Keratinocyte (primary cell): ENCODE data around the gene ADAD2.

Experiments
- CTCF ChIP-seq, 3 experiments: IDR thresholded peaks in 1 of 3; conservative IDR thresholded peaks in 1 of 3; optimal IDR thresholded peaks in 1 of 3; 2 replicates in 2 of 3; 3 replicates in 1 of 3; pipeline versions ENCODE3 to v1.5.1; 2011; ENCODE audit warnings: low read length in 3 of 3, mild to moderate bottlenecking in 3 of 3, moderate library complexity in 2 of 3, control low read depth in 1 of 3, inconsistent platforms in 1 of 3; ENCODE audit not compliant: insufficient read depth in 2 of 3; ENCODE audit errors: extremely low read depth in 1 of 3
- EZH2 ChIP-seq: IDR thresholded peaks from one replicate; pipeline ENCODE4 v1.6.1; 2012; ENCODE audit warnings: inconsistent platforms, mild to moderate bottlenecking, low read length, moderate library complexity

DNA sequence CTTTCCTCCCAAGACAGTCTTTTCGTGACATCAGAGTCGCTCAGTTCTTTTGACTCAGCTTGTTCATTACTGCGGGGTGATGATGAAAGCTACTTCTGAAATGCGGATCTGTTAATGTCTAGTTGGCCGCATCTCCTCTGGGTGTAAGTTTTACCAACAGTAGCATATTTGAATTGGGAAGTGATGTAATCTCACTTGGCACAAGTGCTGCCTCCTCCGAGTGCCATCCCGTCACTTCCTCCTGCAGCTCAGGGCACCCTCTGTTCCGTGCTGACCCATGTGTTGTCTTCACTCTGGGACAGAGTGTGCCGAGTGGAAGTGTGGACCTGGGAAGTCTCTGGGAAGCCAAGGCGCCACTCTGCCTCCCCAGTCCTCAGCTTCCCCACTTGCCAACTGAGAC lies 8.9 kb downstream of the ADAD2 start:
- no peak for TF ChIP-seq CTCF (optimal IDR thresholded peaks at IDR 0.05 in 1 of 3, IDR thresholded peaks at IDR 0.05 in 1 of 3, conservative IDR thresholded peaks at IDR 0.05 in 1 of 3; ENCODE audit: extremely low read depth in 1 of 3, insufficient read depth in 2 of 3, low read length in 3 of 3)
- TF ChIP-seq EZH2, result no peak
